OCI-LY7 (cell line): ENCODE results near the gene MICAL3. TPM values are rescaled to one million over a fixed set of nuclear protein-coding genes. Genes with fewer than 3 reads are reported as not detected.

ENCODE experiments used
- BruUV-seq: library from RNA; stranded (reverse); fragments of 400-500 nt; replicated peaks from 2 replicates; lab custom pipeline; 2021; lab: Mats Ljungman, UMichigan
- CTCF ChIA-PET: fragments of 300-600 bp; sonication (Branson Sonifier 250); formaldehyde crosslinking; loops from one replicate; lab custom pipeline; 2022; ENCODE audit warnings: antibody characterized with exemption; ENCODE audit not compliant: unreplicated experiment; lab: Charles Lee
- POLR2A ChIA-PET: fragments of 300-600 bp; sonication (Branson Sonifier 250); formaldehyde crosslinking; loops from one replicate; lab custom pipeline; 2022; ENCODE audit warnings: antibody characterized with exemption; lab: Charles Lee
- DNase-seq: peaks from one replicate; pipeline ENCODE4 v3.0.0-alpha.2; 2015; ENCODE audit warnings: low spot score
- H2AFZ ChIP-seq: fragments of 200-600 bp; sonication (generic), shearing (Covaris generic); 2 replicates; pipeline ENCODE4 v1.6.1; 2014; ENCODE audit warnings: mild to moderate bottlenecking, antibody characterized with exemption, low read length, moderate library complexity
- H3K27ac ChIP-seq: fragments of 200-600 bp; sonication (generic); 2 replicates; pipeline ENCODE4 v1.5.1; 2014; ENCODE audit warnings: mixed run types, low read depth, mild to moderate bottlenecking, moderate library complexity, low read length, inconsistent platforms; ENCODE audit not compliant: poor library complexity, severe bottlenecking
- H3K36me3 ChIP-seq: fragments of 200-600 bp; sonication (generic); 2 replicates; pipeline ENCODE4 v1.6.1; 2014; ENCODE audit warnings: mild to moderate bottlenecking, antibody characterized with exemption, low read length, moderate library complexity, mixed read lengths; ENCODE audit not compliant: insufficient read depth
- H3K4me1 ChIP-seq: fragments of 200-600 bp; sonication (generic); 2 replicates; pipeline ENCODE4 v1.5.1; 2014; ENCODE audit warnings: mild to moderate bottlenecking, low read length; ENCODE audit not compliant: insufficient read depth, poor library complexity, severe bottlenecking
- H3K4me2 ChIP-seq: fragments of 200-600 bp; sonication (generic); 2 replicates; pipeline ENCODE4 v1.6.1; 2014; ENCODE audit warnings: mild to moderate bottlenecking, low read length
- H3K4me3 ChIP-seq: fragments of 200-600 bp; sonication (generic); 2 replicates; pipeline ENCODE4 v1.5.1; 2014; ENCODE audit warnings: mild to moderate bottlenecking, low read depth, low read length; ENCODE audit not compliant: poor library complexity, severe bottlenecking
- H3K79me2 ChIP-seq: fragments of 200-600 bp; sonication (generic); 2 replicates; pipeline ENCODE4 v1.6.1; 2016; ENCODE audit warnings: low read depth, mild to moderate bottlenecking, low read length, moderate library complexity, mixed read lengths; ENCODE audit not compliant: insufficient read depth
- H3K9me2 ChIP-seq: fragments of 200-600 bp; sonication (generic); 2 replicates; pipeline ENCODE4 v1.6.1; 2016; ENCODE audit warnings: mild to moderate bottlenecking, low read length, mixed read lengths; ENCODE audit not compliant: insufficient read depth
- H3K9me3 ChIP-seq: fragments of 200-600 bp; sonication (generic); 2 replicates; pipeline ENCODE4 v1.6.1; 2014; ENCODE audit warnings: mild to moderate bottlenecking, mixed run types, low read length, mixed read lengths
- H4K20me1 ChIP-seq: fragments of 200-600 bp; sonication (generic); 2 replicates; pipeline ENCODE4 v1.6.1; 2014; ENCODE audit warnings: mild to moderate bottlenecking, antibody characterized with exemption, low read length, moderate library complexity, mixed read lengths; ENCODE audit not compliant: insufficient read depth
- EZH2phosphoT487 ChIP-seq: fragments of 200-600 bp; sonication (generic); IDR thresholded peaks from 2 replicates; pipeline ENCODE4 v1.6.1; 2018; ENCODE audit warnings: low read depth, borderline replicate concordance, mild to moderate bottlenecking, mixed run types, antibody characterized with exemption, low read length, moderate library complexity, mixed read lengths
- intact Hi-C: fragments of 100-400 bp; cut with micrococcal nuclease; formaldehyde crosslinking; loops from one replicate; pipeline ENCODE4 v1.10.0; 2022; ENCODE audit not compliant: unreplicated experiment
- total RNA-seq, 2 experiments: library from RNA; depleted of rRNA in 1 of 2; stranded (reverse); fragments of >200 nt in 1 of 2; shearing (Covaris generic) in 1 of 2; gene quantifications; 2 replicates each; pipeline ENCODE4 v1.2.3, GENCODE V29; 2014 to 2022
- TF ChIP-seq, protein P1 (sequence below): fragments of 200-600 bp; sonication (generic); conservative IDR thresholded peaks from 2 replicates; pipeline ENCODE4 v1.5.1; 2014; ENCODE audit warnings: mild to moderate bottlenecking, antibody characterized with exemption, low read length, moderate library complexity, mixed read lengths

MICAL3 gene
- total RNA-seq, 2 experiments from 2014 or later = 80.9 to 210 TPM

DNA sequence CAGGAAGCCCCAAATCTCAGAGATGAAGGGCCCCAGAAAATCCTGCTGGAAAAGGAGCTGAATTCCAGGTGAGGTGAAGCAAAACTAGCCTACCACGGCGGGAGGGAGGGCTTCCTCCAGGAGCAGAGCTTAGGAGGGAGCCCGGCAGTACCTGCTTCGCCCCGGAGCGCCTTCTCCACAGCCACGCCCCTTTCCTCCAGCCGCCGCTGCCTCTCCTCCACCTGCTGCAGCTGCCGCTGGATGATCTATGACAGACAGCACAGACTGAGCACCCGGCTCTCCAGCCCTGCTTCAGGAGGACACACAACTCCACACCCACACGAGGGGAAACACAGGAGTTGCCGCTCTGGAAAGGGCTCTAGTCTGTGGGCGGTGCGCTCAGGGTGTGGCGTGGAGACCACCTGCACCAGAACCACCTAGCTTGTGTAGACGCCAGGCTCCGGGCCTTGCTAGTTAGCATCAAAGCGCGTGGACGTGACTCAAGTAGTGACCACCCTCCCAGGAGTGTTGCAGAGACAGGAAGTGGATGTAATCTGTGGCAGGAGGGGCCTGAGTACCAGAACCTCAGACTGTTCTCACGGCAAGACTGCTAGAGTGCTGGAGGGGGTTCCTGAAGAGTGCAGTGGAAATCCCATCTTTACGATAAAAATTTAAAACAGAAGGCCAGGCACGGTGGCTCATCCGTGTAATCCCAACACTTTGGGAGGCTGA, 215.5 kb downstream of the MICAL3 start:
- H3K79me2 ChIP-seq = no peaks in the 10 kb centered on the region
- CTCF ChIA-PET = interaction anchor here (0.5 to 0.6 kb wide), 2 partner anchors 9 to 1947 kb away, joined by 3 read pairs; no protein-coding TSS in a partner anchor
- intact Hi-C loops = no loop called here
- H3K4me2 ChIP-seq = no peak overlapping the region
- no peak for TF ChIP-seq EZH2phosphoT487
- TF ChIP-seq, protein P1, sequence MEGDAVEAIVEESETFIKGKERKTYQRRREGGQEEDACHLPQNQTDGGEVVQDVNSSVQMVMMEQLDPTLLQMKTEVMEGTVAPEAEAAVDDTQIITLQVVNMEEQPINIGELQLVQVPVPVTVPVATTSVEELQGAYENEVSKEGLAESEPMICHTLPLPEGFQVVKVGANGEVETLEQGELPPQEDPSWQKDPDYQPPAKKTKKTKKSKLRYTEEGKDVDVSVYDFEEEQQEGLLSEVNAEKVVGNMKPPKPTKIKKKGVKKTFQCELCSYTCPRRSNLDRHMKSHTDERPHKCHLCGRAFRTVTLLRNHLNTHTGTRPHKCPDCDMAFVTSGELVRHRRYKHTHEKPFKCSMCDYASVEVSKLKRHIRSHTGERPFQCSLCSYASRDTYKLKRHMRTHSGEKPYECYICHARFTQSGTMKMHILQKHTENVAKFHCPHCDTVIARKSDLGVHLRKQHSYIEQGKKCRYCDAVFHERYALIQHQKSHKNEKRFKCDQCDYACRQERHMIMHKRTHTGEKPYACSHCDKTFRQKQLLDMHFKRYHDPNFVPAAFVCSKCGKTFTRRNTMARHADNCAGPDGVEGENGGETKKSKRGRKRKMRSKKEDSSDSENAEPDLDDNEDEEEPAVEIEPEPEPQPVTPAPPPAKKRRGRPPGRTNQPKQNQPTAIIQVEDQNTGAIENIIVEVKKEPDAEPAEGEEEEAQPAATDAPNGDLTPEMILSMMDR = no peak
- H3K27ac ChIP-seq = no peak overlapping the region
- no peaks in the 10 kb centered on the region for H3K9me2 ChIP-seq
- no peaks in the 10 kb centered on the region for H3K4me1 ChIP-seq
- POLR2A ChIA-PET = no interaction called here
- H3K4me3 ChIP-seq = no peak overlapping the region
- H4K20me1 ChIP-seq = no peaks in the 10 kb centered on the region
- H3K9me3 ChIP-seq = no peaks in the 10 kb centered on the region
- DNase-seq = no peak
- peaks cover 94% of the 10 kb centered on the region for H3K36me3 ChIP-seq
- H2AFZ ChIP-seq = no peak overlapping the region
- no TSS peak for BruUV-seq

DNA sequence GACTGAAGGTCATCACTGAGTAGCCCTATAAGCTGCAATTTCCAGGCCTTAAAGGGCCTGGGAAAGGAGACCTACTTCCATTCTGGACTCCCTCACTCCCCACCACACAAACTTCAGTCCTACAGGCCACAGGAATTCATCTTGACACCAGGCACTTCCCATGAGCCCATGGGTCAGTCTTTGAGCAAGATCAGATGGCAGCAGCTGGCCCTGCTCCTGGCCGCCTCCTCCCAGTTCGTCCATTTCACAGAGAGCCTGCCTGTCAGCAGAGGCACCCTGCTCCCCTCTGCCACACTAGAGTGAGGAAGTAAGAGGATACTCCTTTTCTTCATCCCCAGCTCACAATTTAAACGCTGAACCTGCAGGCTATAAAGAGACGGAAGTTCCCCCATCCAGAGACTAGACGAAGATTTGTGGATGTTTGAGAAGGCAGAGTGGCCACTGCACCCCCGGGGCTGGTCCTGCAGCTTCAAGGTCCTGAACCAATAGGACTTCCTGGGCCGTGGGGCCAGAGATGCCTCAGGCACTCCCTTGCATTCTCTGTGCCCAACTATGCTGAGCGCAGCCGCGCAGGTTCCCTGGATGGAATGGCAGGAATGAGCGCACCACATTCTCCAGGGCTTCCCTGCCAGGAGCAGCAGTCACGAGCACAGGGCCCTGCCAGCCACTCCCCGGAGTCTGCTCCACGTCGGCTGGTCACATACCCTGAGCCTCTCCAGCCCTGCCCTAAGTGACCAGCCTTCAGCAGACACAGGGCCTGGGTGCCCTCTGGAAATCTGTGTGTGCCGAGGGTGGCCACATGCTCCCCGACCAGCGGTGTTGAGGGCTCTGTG, 216.6 kb downstream of the MICAL3 start:
- peaks cover 95% of the 10 kb centered on the region for H3K36me3 ChIP-seq
- H3K4me3 ChIP-seq = no peak overlapping the region
- CTCF ChIA-PET = no interaction called here
- POLR2A ChIA-PET = no interaction called here
- H4K20me1 ChIP-seq = no peaks in the 10 kb centered on the region
- no peaks in the 10 kb centered on the region for H3K79me2 ChIP-seq
- H2AFZ ChIP-seq = no peak overlapping the region
- no peaks in the 10 kb centered on the region for H3K9me3 ChIP-seq
- no TSS peak for BruUV-seq
- no peak for DNase-seq
- H3K27ac ChIP-seq = no peak overlapping the region
- no peaks in the 10 kb centered on the region for H3K9me2 ChIP-seq
- intact Hi-C loops = no loop called here
- H3K4me1 ChIP-seq = no peaks in the 10 kb centered on the region
- H3K4me2 ChIP-seq = no peak overlapping the region
- TF ChIP-seq, protein P1 = no peak
- TF ChIP-seq EZH2phosphoT487 = no peak
